OCI-LY1 (cell line): ENCODE data around the gene SLC39A8.

ENCODE experiments used
- CTCF ChIP-seq: fragments of 200-600 bp; sonication (generic), shearing (Covaris generic); IDR thresholded peaks from 2 replicates; pipeline ENCODE4 v1.5.1; 2017; ENCODE audit warnings: mild to moderate bottlenecking, antibody characterized with exemption, low read length, moderate library complexity, mixed read lengths
- EZH2 ChIP-seq: fragments of 200-600 bp; sonication (generic), shearing (Covaris generic); IDR thresholded peaks from 2 replicates; pipeline ENCODE4 v1.8.0; 2017; ENCODE audit warnings: borderline replicate concordance, mixed run types, mild to moderate bottlenecking, antibody characterized with exemption, low read length, moderate library complexity, mixed read lengths

DNA sequence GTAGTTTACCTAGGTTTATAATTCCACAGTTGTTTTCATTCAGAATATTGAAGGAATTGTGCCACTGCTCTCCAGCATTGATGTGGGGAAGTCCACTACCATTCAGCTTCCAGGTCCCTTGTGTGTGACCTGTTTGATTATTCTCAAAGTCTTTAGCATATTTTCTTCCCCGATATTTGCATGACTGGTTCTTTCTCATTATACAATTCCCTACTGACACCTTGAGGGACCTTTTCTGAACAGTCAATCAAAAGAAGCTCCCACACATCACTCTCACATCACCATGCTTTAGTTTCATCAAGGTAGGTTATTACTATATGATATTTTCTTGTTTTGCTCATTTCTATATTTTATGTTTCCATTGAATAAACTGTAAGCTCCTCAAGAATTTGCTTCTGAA, 44.1 kb downstream of the SLC39A8 start:
- TF ChIP-seq CTCF, result no peak
- no peak for TF ChIP-seq EZH2
